Naive thymus-derived CD8-positive, alpha-beta T cell (primary cell): ENCODE results near the gene DPT. TPM values are rescaled to one million over a fixed set of nuclear protein-coding genes. Genes with fewer than 3 reads are reported as not detected.

Experiments used
- ATAC-seq, 2 donors: fragments of 150-1000 bp; cut with Tn5 transposase in 1 of 2; sonication (Bioruptor Pico), chemical (Tn5 transposase) in 1 of 2; 1 replicate in 1 of 2; 2 replicates in 1 of 2; pipeline ENCODE4 v1.10.0; 2021; ENCODE audit warnings: mild to moderate bottlenecking in 2 of 2, moderate library complexity in 2 of 2
- POLR2A ChIA-PET: fragments of 350-600 bp; sonication (Branson Sonifier 250); formaldehyde crosslinking; loops from one replicate; lab custom pipeline; 2021; ENCODE audit warnings: antibody characterized with exemption; lab: Charles Lee
- DNase-seq, 10 donors: peaks; one replicate each; pipeline versions ENCODE4 v3.0.0 to v3.0.0-alpha.2; 2020 to 2022
- H3K27ac Mint-ChIP-seq, 10 donors: one replicate each; pipeline ENCODE4 v1.8.0; 2020 to 2022; ENCODE audit warnings: mild to moderate bottlenecking in 10 of 10, mixed read lengths in 10 of 10, moderate library complexity in 4 of 10, inconsistent platforms in 1 of 10
- H3K27me3 Mint-ChIP-seq, 5 donors: one replicate each; pipeline ENCODE4 v1.8.0; 2021 to 2022; ENCODE audit warnings: mixed read lengths in 5 of 5
- H3K36me3 Mint-ChIP-seq, 3 donors: one replicate each; pipeline ENCODE4 v1.8.0; 2020 to 2022; ENCODE audit warnings: mixed read lengths in 3 of 3, mild to moderate bottlenecking in 2 of 3, inconsistent platforms in 1 of 3
- H3K4me1 Mint-ChIP-seq, 4 donors: one replicate each; pipeline ENCODE4 v1.8.0; 2021 to 2022; ENCODE audit warnings: mixed read lengths in 4 of 4
- H3K4me3 Mint-ChIP-seq, 10 donors: one replicate each; pipeline ENCODE4 v1.8.0; 2020 to 2022; ENCODE audit warnings: mild to moderate bottlenecking in 10 of 10, mixed read lengths in 10 of 10, moderate library complexity in 6 of 10, inconsistent platforms in 1 of 10
- H3K9me3 Mint-ChIP-seq, 9 donors: one replicate each; pipeline ENCODE4 v1.8.0; 2020 to 2022; ENCODE audit warnings: mixed read lengths in 9 of 9, mild to moderate bottlenecking in 3 of 9, inconsistent platforms in 1 of 9, moderate library complexity in 1 of 9
- polyA plus RNA-seq, 3 donors: library from polyadenylated mRNA; unstranded; fragments of 300-500 nt; fragmentation: Illumina TruSeq; gene quantifications; one replicate each; pipeline ENCODE4 v1.2.3, GENCODE V29; 2021
- total RNA-seq, 8 experiments: library from RNA in 2 of 8; stranded (reverse) in 2 of 8; gene quantifications; one replicate each; pipeline ENCODE4 v1.2.3 and lab custom pipeline; 2021 to 2026

The DPT gene
- total and polyA plus RNA-seq, 5 experiments from 2014 or later = not detected

- H3K4me3 Mint-ChIP-seq = no peak overlapping the region
- ATAC-seq (no peak), DNase-seq (no peak)
- no peaks in the 10 kb centered on the region for H3K27me3 Mint-ChIP-seq
- no peak overlapping the region for H3K27ac Mint-ChIP-seq
- peaks cover 0 to 5% (median 0%) of the 10 kb centered on the region in 3 donors for H3K36me3 Mint-ChIP-seq
- H3K4me1 Mint-ChIP-seq = peaks cover 0 to 8% (median 0%) of the 10 kb centered on the region in 4 donors
- POLR2A ChIA-PET = interaction anchor here (0.6 kb wide), 1 partner anchor 47 kb away, joined by 3 read pairs; no protein-coding TSS in a partner anchor
- peaks cover 0 to 5% (median 0%) of the 10 kb centered on the region in 9 donors for H3K9me3 Mint-ChIP-seq
Measured at GRCh38 chr1:168664069-168664834, 64.8 kb downstream of the DPT start.

- H3K4me1 Mint-ChIP-seq = no peaks in the 10 kb centered on the region
- H3K27me3 Mint-ChIP-seq = peaks cover 0 to 2% (median 0%) of the 10 kb centered on the region in 5 donors
- POLR2A ChIA-PET = no interaction called here
- DNase-seq (no peak), ATAC-seq (no peak)
- H3K9me3 Mint-ChIP-seq = no peaks in the 10 kb centered on the region
- no peak overlapping the region for H3K27ac Mint-ChIP-seq
- no peak overlapping the region for H3K4me3 Mint-ChIP-seq
- no peaks in the 10 kb centered on the region for H3K36me3 Mint-ChIP-seq
Measured at GRCh38 chr1:168656485-168656884, 72.5 kb downstream of the DPT start.

GRCh38 chr1:168654198-168654915, 74.6 kb downstream of the DPT start:
- Mint-ChIP-seq H3K4me3 (no peak overlapping the region), H3K9me3 (no peaks in the 10 kb centered on the region), H3K27me3 (peaks cover 0 to 2% (median 0%) of the 10 kb centered on the region in 5 donors), H3K27ac (no peak overlapping the region), H3K36me3 (no peaks in the 10 kb centered on the region), H3K4me1 (no peaks in the 10 kb centered on the region)
- ATAC-seq = no peak
- POLR2A ChIA-PET = no interaction called here
- no peak for DNase-seq

- POLR2A ChIA-PET = no interaction called here
- Mint-ChIP-seq H3K4me3 (no peak overlapping the region), H3K4me1 (no peaks in the 10 kb centered on the region), H3K36me3 (no peaks in the 10 kb centered on the region), H3K27ac (no peak overlapping the region), H3K27me3 (peaks cover 0 to 2% (median 0%) of the 10 kb centered on the region in 5 donors), H3K9me3 (no peaks in the 10 kb centered on the region)
- ATAC-seq (no peak), DNase-seq (no peak)
Measured at GRCh38 chr1:168653567-168653966, 75.4 kb downstream of the DPT start.

- DNase-seq (no peak), ATAC-seq (no peak)
- no peaks in the 10 kb centered on the region for H3K4me1 Mint-ChIP-seq
- POLR2A ChIA-PET = no interaction called here
- H3K9me3 Mint-ChIP-seq = no peaks in the 10 kb centered on the region
- H3K27me3 Mint-ChIP-seq = peaks cover 0 to 3% (median 0%) of the 10 kb centered on the region in 5 donors
- no peaks in the 10 kb centered on the region for H3K36me3 Mint-ChIP-seq
- no peak overlapping the region for H3K27ac Mint-ChIP-seq
- H3K4me3 Mint-ChIP-seq = no peak overlapping the region
Measured at GRCh38 chr1:168645721-168646120, 83.3 kb downstream of the DPT start.

Other genes with a start within 250 kb of the DPT start
- not detected for gene XCL2, start 185.2 kb downstream of the DPT start, total RNA-seq
- gene XCL2, start 185.2 kb downstream of the DPT start, polyA plus RNA-seq = 100 to 1,000 TPM in 1 of 3 donors, 1 to 10 TPM in 1, under 1 TPM in 1; 0.39 to 136 (median 1.9) TPM
- gene XCL1, start 152.6 kb downstream of the DPT start, total RNA-seq = under 1 TPM in 1 of 2 experiments, not detected in 1; 0.36 TPM
- gene XCL1, start 152.6 kb downstream of the DPT start, polyA plus RNA-seq = 1 to 10 TPM in 1 of 3 donors, under 1 TPM in 1, not detected in 1; 0.65 to 1.5 TPM